GM21528 (cell line): Measurements from ENCODE around the gene STARD13.
A peak's percentile ranks its signal among the peaks of the same experiment; 100 is the strongest.

Experiments
- ATAC-seq: cut with Tn5 transposase; IDR thresholded peaks from one replicate; pipeline ENCODE4 v1.9.1; 2021; ENCODE audit warnings: mild to moderate bottlenecking, moderate library complexity; ENCODE audit not compliant: unreplicated experiment, low FRiP score

Gene STARD13

DNA sequence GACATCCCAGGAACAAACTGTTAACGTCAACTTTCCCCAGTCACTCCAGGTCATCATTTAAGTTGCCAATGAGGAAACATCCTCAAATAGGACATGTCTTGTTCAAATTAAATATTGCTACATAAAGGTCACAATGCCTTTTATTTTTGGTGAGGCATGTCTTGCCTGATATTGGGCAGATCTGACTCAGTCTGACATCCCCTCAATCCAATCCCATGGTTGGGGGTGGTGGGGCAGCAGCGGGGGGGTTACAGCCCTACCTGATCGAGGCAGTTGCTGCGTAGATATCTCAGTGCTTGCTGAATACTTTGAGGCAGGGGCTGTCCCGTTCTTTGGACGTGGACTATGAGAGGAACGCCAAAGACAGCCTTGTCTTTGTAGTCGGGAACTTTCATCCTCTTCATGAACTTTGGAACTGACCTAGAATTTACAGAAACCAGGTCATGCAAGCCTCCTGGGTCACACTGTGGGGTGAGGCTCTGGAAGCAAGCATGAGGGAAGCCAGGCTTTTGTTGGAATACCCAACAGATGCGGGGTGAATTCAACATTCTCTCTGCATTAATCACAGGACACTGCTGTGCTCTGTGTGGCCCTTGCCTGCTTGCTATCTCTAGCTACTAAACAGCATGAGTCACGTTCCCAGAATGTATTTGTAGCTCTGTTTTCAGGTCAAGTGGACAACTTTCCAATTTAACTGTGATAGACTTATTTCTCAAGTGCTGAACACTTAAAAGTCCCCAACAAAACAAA lies 159.6 kb downstream of the STARD13 start:
- ATAC-seq: no peak

- no peak for ATAC-seq
Observed at GRCh38 chr13:33123066-33123859, 162.3 kb downstream of the STARD13 start.

GRCh38 chr13:33119856-33120543 lies 165.6 kb downstream of the STARD13 start:
- no peak for ATAC-seq

DNA sequence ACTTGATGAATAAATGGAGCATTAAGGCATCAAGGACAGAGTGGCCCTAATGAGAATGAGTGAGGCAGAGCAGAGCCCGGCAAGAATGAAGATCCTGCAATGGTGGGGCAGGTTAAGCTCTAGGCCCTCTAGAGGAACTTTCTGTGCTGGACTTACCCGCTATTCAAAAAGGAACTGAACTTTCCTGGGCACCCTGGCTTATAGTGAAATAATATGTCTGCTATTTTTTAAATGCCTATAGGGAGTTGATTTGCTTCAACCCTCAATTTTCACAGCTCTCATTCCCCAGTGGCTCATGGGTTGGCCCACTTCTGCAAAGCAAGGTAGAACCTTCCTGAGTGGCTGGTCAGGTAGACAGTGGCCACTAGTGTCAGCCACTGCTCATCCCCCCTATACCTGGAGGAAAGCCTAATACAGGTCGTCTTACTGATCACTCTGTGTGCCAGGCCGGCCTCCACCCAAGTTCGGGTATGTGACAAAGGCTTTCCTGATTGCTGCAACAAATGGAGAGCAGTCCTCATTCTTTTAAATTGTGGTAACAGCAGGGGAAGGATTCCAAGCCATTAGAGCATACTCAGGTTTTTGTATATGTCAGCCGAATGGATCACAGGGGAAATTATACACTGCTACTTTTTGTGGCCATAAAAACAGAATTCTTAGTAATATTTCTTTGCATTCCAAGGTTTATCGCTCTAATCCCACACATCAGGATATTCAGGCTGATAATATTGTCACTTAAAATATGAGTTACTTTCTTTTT lies 166.4 kb downstream of the STARD13 start:
- no peak for ATAC-seq

GRCh38 chr13:33116321-33117010 lies 169.1 kb downstream of the STARD13 start:
- ATAC-seq: no peak

GRCh38 chr13:33115274-33115673 lies 170.3 kb downstream of the STARD13 start:
- no peak for ATAC-seq

- no peak for ATAC-seq
Observed at GRCh38 chr13:33114146-33114545, 171.4 kb downstream of the STARD13 start.

DNA sequence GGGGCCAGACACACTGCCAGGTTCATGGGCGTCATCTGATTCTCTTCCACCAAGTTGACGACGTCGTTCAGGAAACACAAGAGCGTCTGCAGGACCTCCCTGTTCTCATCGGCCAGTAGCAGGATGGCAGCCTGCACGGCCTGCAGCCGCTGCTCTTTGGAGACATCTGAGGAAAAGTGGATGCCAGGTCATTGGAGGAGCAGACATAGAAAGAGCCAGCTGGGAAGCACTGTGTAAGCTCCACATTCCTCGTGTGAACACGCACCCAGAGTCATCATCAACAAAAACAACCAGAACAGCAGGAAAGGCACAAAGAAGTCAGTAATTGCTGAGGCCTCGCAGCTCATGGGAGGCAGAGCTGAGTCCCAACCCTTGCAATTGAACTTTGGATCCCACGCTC lies 172.8 kb downstream of the STARD13 start:
- ATAC-seq: no peak

GRCh38 chr13:33111414-33112110 lies 174.0 kb downstream of the STARD13 start:
- ATAC-seq: no peak

DNA sequence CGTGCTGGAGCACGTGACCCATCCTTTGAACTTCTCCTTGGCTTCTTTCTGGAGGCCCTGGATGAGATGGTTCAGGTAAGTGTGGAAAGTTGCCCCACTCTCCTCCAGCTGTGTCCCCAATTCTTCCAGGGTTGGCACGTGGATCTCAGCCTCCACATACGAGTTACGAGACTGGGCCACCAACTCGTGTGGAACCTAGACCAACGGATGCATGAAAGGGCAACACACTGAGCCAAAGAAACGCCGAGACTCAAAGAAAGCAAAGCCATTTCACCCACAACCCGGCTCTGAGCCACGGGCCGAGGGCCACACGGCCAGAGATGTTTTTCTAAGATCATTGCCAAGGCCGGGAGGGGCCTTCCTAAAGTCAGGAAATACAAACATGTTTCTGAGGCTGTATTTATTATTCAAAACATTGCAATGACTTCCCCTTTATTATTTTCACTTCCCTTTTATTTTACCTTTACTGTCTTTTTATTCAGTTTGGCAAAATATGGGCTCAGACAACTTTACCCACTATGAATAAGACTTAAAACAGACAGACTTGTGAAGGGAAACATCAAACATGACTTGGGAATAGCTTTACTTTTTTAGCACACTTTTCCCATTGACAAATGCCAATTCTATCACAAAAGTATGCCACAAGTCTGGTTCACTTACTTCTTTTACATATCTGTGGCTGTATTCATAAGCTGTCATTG lies 174.7 kb downstream of the STARD13 start:
- peak; percentile 56 for ATAC-seq

- ATAC-seq: no peak
Observed at GRCh38 chr13:33110386-33110712, 175.2 kb downstream of the STARD13 start.

DNA sequence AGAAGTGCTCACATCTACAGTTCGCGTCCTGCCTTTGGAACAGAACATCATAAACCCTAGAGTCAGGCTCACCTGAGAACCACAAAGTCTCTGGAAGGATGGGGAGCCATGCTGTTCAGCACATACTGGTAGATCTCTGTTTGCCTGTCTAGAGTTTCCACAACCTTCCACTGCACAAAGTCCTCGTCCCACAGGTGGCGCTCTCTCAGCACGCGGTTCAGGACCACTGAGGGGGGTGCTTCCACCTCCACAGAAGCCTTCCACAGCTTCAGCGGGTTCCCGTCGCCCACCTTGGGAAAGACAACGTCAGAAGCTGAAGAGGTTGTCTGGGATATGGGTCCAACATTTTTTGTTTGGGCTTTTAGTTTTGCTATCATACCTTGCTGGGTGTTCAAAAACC lies 175.8 kb downstream of the STARD13 start:
- no peak for ATAC-seq

GRCh38 chr13:33109271-33109697 lies 176.3 kb downstream of the STARD13 start:
- no peak for ATAC-seq

DNA sequence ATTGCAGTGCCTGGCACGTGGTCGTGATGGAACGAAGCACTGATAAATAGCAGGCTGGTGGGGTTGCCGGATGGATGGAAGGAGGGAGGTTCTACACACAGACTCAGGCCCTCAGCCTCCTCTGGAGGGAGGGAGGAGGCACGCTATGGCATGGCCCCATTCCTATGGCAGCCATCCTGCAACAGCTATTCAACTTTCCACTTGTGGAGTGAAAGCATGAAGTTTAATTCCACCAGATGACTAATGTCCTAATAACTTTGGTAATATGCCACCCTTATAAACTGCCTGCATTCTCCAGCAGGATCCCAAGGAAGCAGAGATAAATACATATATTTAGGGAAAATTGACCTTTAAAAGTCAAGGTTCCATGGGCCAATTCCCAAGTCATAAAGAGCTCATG lies 176.9 kb downstream of the STARD13 start:
- ATAC-seq: no peak

DNA sequence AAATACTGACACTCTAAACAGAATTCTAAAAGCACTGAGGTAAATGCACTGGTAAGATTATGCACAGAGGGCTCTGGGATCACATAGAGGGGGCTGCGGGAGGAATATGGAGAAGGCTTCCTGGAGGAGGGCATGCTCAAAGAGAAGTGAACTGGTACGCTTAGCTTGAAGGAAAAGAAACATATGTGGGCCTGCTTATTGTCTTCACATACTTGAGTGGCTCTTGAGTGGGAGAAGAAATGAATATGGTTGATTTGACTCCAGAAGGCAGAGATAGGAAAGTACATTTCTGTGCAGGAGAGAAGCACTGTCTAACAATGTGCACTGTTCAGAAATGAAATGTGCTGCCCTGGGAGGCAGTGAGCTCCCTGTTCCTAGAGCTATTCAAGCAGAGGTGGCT lies 178.2 kb downstream of the STARD13 start:
- no peak for ATAC-seq

- ATAC-seq: no peak
Observed at GRCh38 chr13:33106656-33107360, 178.7 kb downstream of the STARD13 start.

GRCh38 chr13:33105387-33106005 lies 180.1 kb downstream of the STARD13 start:
- no peak for ATAC-seq

DNA sequence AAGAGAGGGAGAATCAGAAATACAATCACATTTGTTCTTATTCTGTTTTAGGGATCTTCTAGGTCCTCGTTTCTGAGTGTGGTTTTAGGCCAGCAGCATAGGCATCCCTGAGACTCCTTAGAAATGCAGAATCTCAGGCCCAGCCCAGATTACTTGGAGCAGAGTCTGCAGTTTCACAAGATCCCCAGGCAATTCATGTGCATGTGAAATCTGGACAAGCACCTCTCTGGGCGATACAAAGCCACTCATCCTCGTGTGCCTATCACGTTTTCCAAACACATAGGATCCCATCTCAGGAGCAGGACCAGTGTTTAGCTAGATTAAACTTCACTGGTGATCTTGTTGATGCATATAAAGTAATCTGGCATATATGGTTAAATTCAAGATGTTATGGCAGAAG lies 182.1 kb downstream of the STARD13 start:
- no peak for ATAC-seq
